ENCODE data around the gene LTC4S. TPM values are rescaled to one million over a fixed set of nuclear protein-coding genes. Genes with fewer than 3 reads are reported as not detected.

The LTC4S gene
- total RNA-seq, 1 donor: 1.4 TPM

GRCh38 chr5:179840321-179840720, 46.5 kb downstream of the LTC4S start:
- Histone ChIP-seq H3K4me2 (ENCODE audit: insufficient read depth, low read length) (no peak overlapping the region), H3K27ac (ENCODE audit: low read depth, low read length) (no peak overlapping the region), H3K36me3 (ENCODE audit: insufficient read depth, low read length) (peaks cover 28% of the 10 kb centered on the region), H4K20me1 (ENCODE audit: insufficient read depth, low read length) (peaks cover 9% of the 10 kb centered on the region), H3K4me3 (ENCODE audit: insufficient read depth, low read length) (no peak overlapping the region), H3K79me2 (ENCODE audit: insufficient read depth, low read length) (no peaks in the 10 kb centered on the region), H3K27me3 (ENCODE audit: insufficient read depth, low read length) (no peaks in the 10 kb centered on the region), H2AFZ (ENCODE audit: low read length) (no peak overlapping the region), H3K4me1 (ENCODE audit: insufficient read depth, low read length) (no peaks in the 10 kb centered on the region), H3K9me3 (ENCODE audit: low read depth, low read length) (no peaks in the 10 kb centered on the region)
- TF ChIP-seq CTCF (IDR thresholded peaks at IDR 0.05; ENCODE audit: extremely low read depth, low read depth, low read length): no peak
- DNase-seq (ENCODE audit: insufficient read length, low spot score, missing footprints): peak; percentile 26

GRCh38 chr5:179840766-179841165, 47.0 kb downstream of the LTC4S start:
- Histone ChIP-seq H3K9me3 (ENCODE audit: low read depth, low read length) (no peaks in the 10 kb centered on the region), H3K4me1 (ENCODE audit: insufficient read depth, low read length) (no peaks in the 10 kb centered on the region), H4K20me1 (ENCODE audit: insufficient read depth, low read length) (peaks cover 9% of the 10 kb centered on the region), H3K27ac (ENCODE audit: low read depth, low read length) (no peak overlapping the region), H3K4me3 (ENCODE audit: insufficient read depth, low read length) (no peak overlapping the region), H3K4me2 (ENCODE audit: insufficient read depth, low read length) (no peak overlapping the region), H3K79me2 (ENCODE audit: insufficient read depth, low read length) (no peaks in the 10 kb centered on the region), H3K27me3 (ENCODE audit: insufficient read depth, low read length) (no peaks in the 10 kb centered on the region), H2AFZ (ENCODE audit: low read length) (no peak overlapping the region), H3K36me3 (ENCODE audit: insufficient read depth, low read length) (peaks cover 27% of the 10 kb centered on the region)
- DNase-seq (ENCODE audit: insufficient read length, low spot score, missing footprints): peak; percentile 9
- TF ChIP-seq CTCF (IDR thresholded peaks at IDR 0.05; ENCODE audit: extremely low read depth, low read depth, low read length): no peak

GRCh38 chr5:179841621-179842020, 47.8 kb downstream of the LTC4S start:
- DNase-seq (ENCODE audit: insufficient read length, low spot score, missing footprints): peak; percentile 15
- Histone ChIP-seq H3K4me2 (ENCODE audit: insufficient read depth, low read length) (no peak overlapping the region), H3K27ac (ENCODE audit: low read depth, low read length) (no peak overlapping the region), H4K20me1 (ENCODE audit: insufficient read depth, low read length) (peaks cover 3% of the 10 kb centered on the region), H3K4me1 (ENCODE audit: insufficient read depth, low read length) (no peaks in the 10 kb centered on the region), H2AFZ (ENCODE audit: low read length) (no peak overlapping the region), H3K27me3 (ENCODE audit: insufficient read depth, low read length) (no peaks in the 10 kb centered on the region), H3K9me3 (ENCODE audit: low read depth, low read length) (no peaks in the 10 kb centered on the region), H3K79me2 (ENCODE audit: insufficient read depth, low read length) (no peaks in the 10 kb centered on the region), H3K36me3 (ENCODE audit: insufficient read depth, low read length) (peaks cover 22% of the 10 kb centered on the region), H3K4me3 (ENCODE audit: insufficient read depth, low read length) (no peak overlapping the region)
- TF ChIP-seq CTCF (IDR thresholded peaks at IDR 0.05; ENCODE audit: extremely low read depth, low read depth, low read length): no peak

Small RNA genes lying within 50 kb of the gene (small RNA-seq; reads per million reads assigned to genes)
- gene MIR1229: not detected

Other genes with a start within 250 kb of the LTC4S start
- gene RUFY1, start 243.4 kb upstream of the LTC4S start, total RNA-seq: 51.8 and 54.2 TPM in 2 replicates
- 354 and 368 TPM in 2 replicates for gene HNRNPH1, start 170.3 kb upstream of the LTC4S start, total RNA-seq
- gene CBY3, start 113.0 kb upstream of the LTC4S start, total RNA-seq: not detected in 2 replicates
- 689 and 698 TPM in 2 replicates for gene CANX, start 95.0 kb upstream of the LTC4S start, total RNA-seq
- gene MAML1, start 61.2 kb upstream of the LTC4S start, total RNA-seq: 12.4 and 14.1 TPM in 2 replicates
- 90.5 and 95.9 TPM in 2 replicates for gene MGAT4B, start 12.9 kb downstream of the LTC4S start, total RNA-seq
- 826 and 992 TPM in 2 replicates for gene SQSTM1, start 26.9 kb downstream of the LTC4S start, total RNA-seq
- gene MRNIP, start 64.8 kb downstream of the LTC4S start, total RNA-seq: 10.1 and 12.7 TPM in 2 replicates
- 89.4 and 90.2 TPM in 2 replicates for gene TBC1D9B, start 113.9 kb downstream of the LTC4S start, total RNA-seq